Esophagus (tissue), 2 donors: ENCODE data around the gene WDR76. TPM values are rescaled to one million over a fixed set of nuclear protein-coding genes. Genes with fewer than 3 reads are reported as not detected.

Experiments used
- H3K27ac ChIP-seq, 2 donors: one replicate each; pipeline ENCODE4 v1.5.1; 2013; ENCODE audit warnings: low read depth in 2 of 2, mild to moderate bottlenecking in 2 of 2, inconsistent platforms in 1 of 2, low read length in 1 of 2, moderate library complexity in 1 of 2
- H3K27me3 ChIP-seq, 2 donors: one replicate each; pipeline ENCODE4 v1.6.1; 2013; ENCODE audit warnings: low read length in 2 of 2, control low read depth in 1 of 2, mild to moderate bottlenecking in 1 of 2; ENCODE audit not compliant: insufficient read depth in 2 of 2, control insufficient read depth in 1 of 2
- H3K36me3 ChIP-seq, 2 donors: one replicate each; pipeline ENCODE4 v1.6.1; 2013; ENCODE audit warnings: low read length in 1 of 2; ENCODE audit not compliant: control insufficient read depth in 2 of 2, insufficient read depth in 2 of 2
- H3K4me1 ChIP-seq, 2 donors: one replicate each; pipeline ENCODE4 v1.6.1; 2013; ENCODE audit warnings: low read length in 1 of 2; ENCODE audit not compliant: control insufficient read depth in 2 of 2, insufficient read depth in 2 of 2
- H3K4me3 ChIP-seq, 2 donors: one replicate each; pipeline ENCODE4 v1.5.1; 2013; ENCODE audit warnings: low read length in 2 of 2, mild to moderate bottlenecking in 2 of 2, low read depth in 1 of 2, moderate library complexity in 1 of 2
- H3K9me3 ChIP-seq, 2 donors: one replicate each; pipeline ENCODE4 v1.6.1; 2013; ENCODE audit warnings: mild to moderate bottlenecking in 2 of 2, low read depth in 1 of 2, low read length in 1 of 2, moderate library complexity in 1 of 2; ENCODE audit not compliant: control insufficient read depth in 2 of 2, insufficient read depth in 1 of 2
- whole genome bisulfite sequencing, 2 donors: extraction: QIAGEN DNeasy Blood & Tissue Kit; methylation state at CpG; one replicate each; pipeline ENCODE4 v1.1.7; 2013; 5-methylcytosine and 5-hydroxymethylcytosine counted together
- polyA plus RNA-seq, 2 donors: library from polyadenylated mRNA; stranded (reverse); fragments of 200-250 nt; gene quantifications; one replicate each; pipeline ENCODE4 v1.2.3, GENCODE V29; 2013
- donor health status: healthy with polysubstance abuse.
- donor health status: Bipolar disorder and iron deficiency.

The WDR76 gene
- polyA plus RNA-seq, 2 donors = 2.5 to 5.0 TPM

DNA sequence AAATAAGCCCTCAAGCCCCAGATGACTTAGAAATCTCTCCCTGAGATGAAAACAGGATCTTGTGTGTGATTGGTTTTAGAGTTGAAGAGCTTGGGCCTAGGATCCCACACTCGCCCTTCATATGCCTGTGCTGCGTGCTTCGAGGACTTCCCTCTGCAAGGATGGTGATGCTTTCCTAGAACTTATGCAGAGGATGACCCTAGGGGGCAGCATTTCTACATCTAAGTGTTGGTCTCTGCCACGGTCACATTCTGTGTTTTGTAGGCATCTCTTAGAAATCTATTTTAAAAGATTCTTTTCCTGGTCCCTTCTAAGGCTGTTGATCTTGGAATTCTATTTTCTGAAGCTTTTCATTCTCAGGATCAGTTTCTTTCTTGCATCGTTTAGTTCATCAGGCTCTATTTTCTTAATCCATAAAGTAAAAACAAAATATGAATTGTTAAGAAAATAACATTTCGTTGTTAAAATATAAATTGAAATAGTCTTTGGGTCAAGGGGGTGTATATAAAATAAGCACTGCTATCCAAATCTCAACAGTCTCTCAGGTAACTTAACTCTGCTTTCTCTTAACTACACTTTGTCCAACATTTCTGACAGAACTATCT, 45.7 kb downstream of the WDR76 start:
- Histone ChIP-seq H3K4me1 (no peaks in the 10 kb centered on the region), H3K9me3 (no peaks in the 10 kb centered on the region), H3K27me3 (no peaks in the 10 kb centered on the region), H3K4me3 (no peak overlapping the region), H3K36me3 (peaks cover 0 to 2% of the 10 kb centered on the region in 2 donors), H3K27ac (no peak overlapping the region)
- 65 to 68% methylated on average over 6 of the region's 6 CpGs for WGBS, 2 donors

DNA sequence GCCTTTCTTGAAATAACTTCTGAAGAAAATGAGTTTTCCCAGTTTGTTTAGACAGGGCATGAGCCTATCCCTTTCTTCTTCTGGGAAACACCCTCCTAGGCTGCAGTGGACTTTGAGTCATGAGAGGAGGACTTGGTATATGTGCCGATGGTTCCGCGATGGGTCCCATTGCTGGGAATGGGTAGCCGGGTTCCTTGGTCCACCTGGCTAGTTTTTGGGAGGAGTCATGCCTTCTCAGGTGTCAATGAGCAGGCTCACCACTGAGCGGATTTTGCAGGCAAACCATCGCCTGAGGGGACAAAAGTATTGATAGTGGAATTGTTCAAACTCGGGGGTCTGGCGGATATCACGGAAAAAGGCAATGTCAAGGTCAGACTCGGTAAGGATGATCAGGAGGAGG, 46.8 kb downstream of the WDR76 start:
- 91 to 95% methylated on average over 10 of the region's 10 CpGs for WGBS, 2 donors
- Histone ChIP-seq H3K9me3 (no peaks in the 10 kb centered on the region), H3K4me3 (no peak overlapping the region), H3K4me1 (no peaks in the 10 kb centered on the region), H3K27me3 (no peaks in the 10 kb centered on the region), H3K27ac (no peak overlapping the region), H3K36me3 (peaks cover 0 to 2% of the 10 kb centered on the region in 2 donors)

DNA sequence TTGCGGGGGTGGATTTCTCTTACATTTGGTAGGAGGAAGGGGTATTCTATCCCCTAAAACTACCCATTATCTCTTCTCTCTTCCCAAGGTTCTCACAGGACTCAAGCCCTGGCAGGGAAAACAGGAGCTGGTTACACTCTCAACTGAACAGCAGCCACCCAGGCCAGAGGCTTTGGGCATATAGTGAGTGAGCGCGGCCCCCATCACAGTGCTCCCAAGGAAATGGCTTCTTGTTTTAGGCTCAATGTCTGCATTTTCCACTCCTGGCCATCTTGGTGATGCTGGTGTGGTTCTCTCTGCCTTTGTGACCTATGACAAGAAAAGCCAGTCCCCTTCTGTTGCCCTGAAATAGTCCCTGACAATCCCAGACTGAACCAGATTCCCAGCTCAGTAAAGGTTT, 50.1 kb downstream of the WDR76 start:
- Histone ChIP-seq H3K4me1 (no peaks in the 10 kb centered on the region), H3K27me3 (no peaks in the 10 kb centered on the region), H3K4me3 (no peak overlapping the region), H3K36me3 (peaks cover 0 to 2% of the 10 kb centered on the region in 2 donors), H3K9me3 (no peaks in the 10 kb centered on the region), H3K27ac (no peak overlapping the region)
- 93 to 98% methylated on average over 3 of the region's 3 CpGs for WGBS, 2 donors

DNA sequence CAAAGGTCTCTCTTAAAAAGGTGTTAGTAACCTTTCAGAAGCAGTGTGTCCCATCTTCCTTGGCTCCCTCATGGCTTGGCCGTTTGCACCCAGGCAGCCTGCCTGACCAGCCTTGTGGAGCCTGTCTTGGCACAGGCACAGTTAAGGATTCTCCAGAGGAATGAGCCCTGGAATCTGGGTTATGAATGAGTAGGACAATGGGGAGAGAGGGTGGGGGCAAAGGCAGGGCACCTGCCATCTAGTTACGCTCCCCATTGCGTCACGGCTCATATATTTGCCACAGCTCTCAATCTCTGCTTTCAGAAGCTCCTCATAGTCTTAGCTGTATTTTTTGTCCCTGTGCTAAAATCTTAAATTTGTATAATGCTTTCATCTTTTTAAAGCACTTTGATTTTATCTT, 50.6 kb downstream of the WDR76 start:
- WGBS, 2 donors = 82 to 89% methylated on average over 4 of the region's 4 CpGs
- H3K4me3 ChIP-seq = no peak overlapping the region
- no peaks in the 10 kb centered on the region for H3K27me3 ChIP-seq
- no peaks in the 10 kb centered on the region for H3K9me3 ChIP-seq
- H3K36me3 ChIP-seq = peaks cover 0 to 2% of the 10 kb centered on the region in 2 donors
- H3K4me1 ChIP-seq = no peaks in the 10 kb centered on the region
- H3K27ac ChIP-seq = no peak overlapping the region

DNA sequence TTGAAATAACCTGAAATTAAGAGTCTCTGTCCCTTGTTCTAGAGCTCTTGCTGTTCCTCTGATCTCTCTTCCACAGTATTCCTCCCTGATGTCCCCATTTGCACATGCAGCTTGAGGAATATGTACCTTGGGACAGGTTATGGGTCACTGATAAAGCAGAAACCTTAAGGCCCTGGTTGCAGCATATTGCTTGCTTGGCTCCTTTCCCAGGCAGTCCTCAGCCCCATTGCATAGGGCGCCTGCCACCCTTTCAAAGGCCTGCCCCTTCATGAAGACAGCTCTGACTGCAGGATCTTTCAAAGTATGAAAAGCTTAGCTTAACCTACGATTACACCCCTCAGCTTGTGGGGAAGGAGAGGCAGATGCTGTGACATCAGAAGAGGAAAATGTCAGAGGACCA, 51.6 kb downstream of the WDR76 start:
- Histone ChIP-seq H3K4me1 (no peaks in the 10 kb centered on the region), H3K27me3 (no peaks in the 10 kb centered on the region), H3K36me3 (peaks cover 0 to 2% of the 10 kb centered on the region in 2 donors), H3K27ac (no peak overlapping the region), H3K4me3 (no peak overlapping the region), H3K9me3 (no peaks in the 10 kb centered on the region)
- 79 to 85% methylated on average over 2 of the region's 2 CpGs for WGBS, 2 donors

DNA sequence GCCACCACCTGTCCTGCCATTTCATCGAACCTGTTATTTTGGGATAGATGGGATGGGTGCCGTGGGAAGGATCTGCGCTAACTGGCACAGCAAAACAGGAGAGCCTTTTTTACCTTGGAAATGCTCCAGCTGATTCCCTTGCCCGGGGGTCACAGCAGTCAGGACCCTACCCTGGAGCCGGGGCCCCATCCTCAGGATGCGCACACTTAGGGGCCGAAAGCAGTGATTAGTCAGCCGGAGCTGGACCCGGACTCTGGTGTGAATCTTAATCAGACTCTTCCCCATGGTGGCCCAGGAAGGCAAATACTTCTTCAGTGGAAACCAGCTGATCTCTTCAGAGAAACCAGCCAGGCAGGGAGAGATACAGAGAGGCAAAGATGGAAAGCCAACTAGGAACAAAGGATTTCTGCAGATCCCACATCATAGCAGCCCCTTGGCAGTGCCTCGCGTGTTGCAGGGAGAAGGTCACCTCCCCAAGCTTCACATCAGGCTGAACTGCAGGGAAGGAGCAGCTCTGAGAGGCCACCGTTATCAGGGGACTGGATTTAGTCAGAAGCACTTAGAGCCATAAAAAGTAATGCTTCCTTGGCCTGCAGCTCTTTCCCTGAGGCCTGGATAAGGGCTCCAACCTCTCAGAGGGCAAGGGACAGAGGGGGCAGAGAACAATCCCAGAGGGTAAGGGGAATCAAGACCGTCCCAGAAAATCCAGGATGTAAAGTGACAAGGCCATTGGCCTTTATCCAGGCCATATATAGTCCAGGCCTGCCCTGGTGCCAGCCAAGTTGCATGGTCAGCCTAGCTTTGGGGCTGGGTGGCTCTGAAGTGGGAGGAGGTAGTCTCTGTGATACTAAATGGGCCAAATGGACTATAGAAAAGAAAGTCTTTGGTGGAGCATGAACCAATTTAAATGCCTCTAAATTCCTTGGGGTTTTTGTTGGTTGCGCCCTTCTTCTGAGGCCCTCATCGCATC, 52.9 kb downstream of the WDR76 start:
- 86 to 93% methylated on average over 15 of the region's 15 CpGs for WGBS, 2 donors
- no peak overlapping the region for H3K4me3 ChIP-seq
- no peak overlapping the region for H3K27ac ChIP-seq
- H3K36me3 ChIP-seq = no peaks in the 10 kb centered on the region
- no peaks in the 10 kb centered on the region for H3K9me3 ChIP-seq
- H3K4me1 ChIP-seq = no peaks in the 10 kb centered on the region
- H3K27me3 ChIP-seq = no peaks in the 10 kb centered on the region

DNA sequence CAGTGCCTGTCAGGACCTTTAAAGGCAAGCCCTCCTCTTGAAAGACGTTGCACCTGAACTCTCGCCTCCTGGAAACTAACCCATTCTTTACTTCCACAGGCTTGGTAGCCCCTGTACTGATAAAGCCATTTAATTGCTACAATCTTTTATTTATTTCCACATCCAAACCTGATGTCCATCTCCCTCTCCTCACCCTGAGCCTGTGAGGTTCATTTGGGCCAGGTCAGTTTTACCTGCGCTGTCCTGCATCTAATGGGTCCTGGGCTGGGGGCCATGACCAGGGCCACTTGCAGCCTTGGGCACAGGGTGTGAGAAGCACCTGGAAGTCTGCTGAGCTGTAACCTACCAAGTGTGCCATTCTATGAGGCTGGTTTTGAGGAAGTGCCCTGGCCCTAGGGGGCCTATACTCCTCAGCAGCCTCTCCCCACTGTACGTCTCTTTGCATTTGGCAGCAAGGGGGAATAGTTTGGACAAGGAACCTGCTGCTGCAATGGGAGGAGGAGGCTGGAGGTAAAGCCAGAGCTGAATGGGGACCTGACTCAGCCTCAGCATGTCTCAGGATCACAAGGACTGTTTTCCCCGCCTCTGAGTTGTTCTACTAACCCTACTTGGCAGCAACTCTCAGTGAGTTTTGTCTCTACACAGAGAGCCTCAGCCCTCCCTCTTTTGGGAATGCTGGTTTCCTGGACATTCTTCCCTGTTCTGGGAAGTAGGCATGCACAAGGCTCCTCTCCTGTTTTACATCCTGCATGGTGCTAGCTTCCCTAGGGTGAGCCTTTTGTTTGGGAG, 53.8 kb downstream of the WDR76 start:
- WGBS, 2 donors = 74 to 83% methylated on average over 5 of the region's 5 CpGs
- Histone ChIP-seq H3K9me3 (no peaks in the 10 kb centered on the region), H3K4me1 (no peaks in the 10 kb centered on the region), H3K4me3 (no peak overlapping the region), H3K27ac (no peak overlapping the region), H3K36me3 (no peaks in the 10 kb centered on the region), H3K27me3 (no peaks in the 10 kb centered on the region)

DNA sequence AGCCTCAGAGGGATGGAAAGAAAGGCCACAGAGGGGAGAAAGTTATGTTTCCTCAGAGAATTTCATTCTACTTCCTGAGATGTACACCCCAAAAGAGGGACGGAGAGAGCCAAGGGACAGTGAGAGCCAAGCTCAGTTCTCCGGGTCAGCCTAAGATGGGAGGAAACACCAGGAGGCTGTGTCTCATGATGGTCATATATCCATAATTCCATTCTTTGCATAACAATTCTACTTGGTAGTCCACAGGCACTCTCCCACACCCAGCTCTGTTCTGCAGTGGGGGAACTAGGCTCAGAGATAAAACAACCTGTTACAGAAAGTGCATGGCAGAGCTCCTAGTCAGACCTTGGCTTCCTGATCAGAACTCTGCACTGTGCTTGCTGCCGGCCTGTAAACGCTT, 54.4 kb downstream of the WDR76 start:
- Histone ChIP-seq H3K9me3 (no peaks in the 10 kb centered on the region), H3K4me3 (no peak overlapping the region), H3K36me3 (no peaks in the 10 kb centered on the region), H3K27me3 (no peaks in the 10 kb centered on the region), H3K27ac (no peak overlapping the region), H3K4me1 (no peaks in the 10 kb centered on the region)
- 93 to 95% methylated on average over 4 of the region's 4 CpGs for WGBS, 2 donors

DNA sequence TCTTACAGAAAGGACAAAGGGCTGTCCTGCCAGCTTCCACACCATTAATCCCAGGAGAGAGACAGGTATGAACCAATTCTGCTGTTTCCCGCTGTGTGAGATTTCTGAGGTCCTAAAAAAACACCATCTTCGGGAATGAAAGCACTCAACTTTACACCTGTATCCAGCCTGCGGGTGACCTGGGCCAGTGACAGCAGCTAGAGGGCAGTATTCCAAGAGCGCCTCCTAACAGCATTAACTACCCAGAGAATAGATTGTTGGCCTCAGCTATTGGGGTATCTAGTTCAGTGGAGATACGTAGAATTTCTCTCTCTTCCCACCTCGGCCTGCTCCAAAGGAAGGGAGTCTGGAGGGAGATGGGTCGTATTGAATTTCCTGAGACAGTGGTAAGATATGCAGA, 55.1 kb downstream of the WDR76 start:
- WGBS, 2 donors = 88 to 90% methylated on average over 7 of the region's 7 CpGs
- H3K4me1 ChIP-seq = no peaks in the 10 kb centered on the region
- H3K27me3 ChIP-seq = no peaks in the 10 kb centered on the region
- no peak overlapping the region for H3K27ac ChIP-seq
- H3K36me3 ChIP-seq = no peaks in the 10 kb centered on the region
- H3K9me3 ChIP-seq = no peaks in the 10 kb centered on the region
- H3K4me3 ChIP-seq = no peak overlapping the region
